Type B pancreatic cell (in vitro differentiated cells): ENCODE results near the gene TSPAN2. TPM values are rescaled to one million over a fixed set of nuclear protein-coding genes. Genes with fewer than 3 reads are reported as not detected.

Experiments
- DNase-seq: peaks from one replicate; pipeline ENCODE4 v3.0.0; 2021; ENCODE audit warnings: mixed read lengths; ENCODE audit not compliant: unreplicated experiment; ENCODE audit errors: extremely low spot score
- H3K27ac Mint-ChIP-seq: 2 replicates; pipeline ENCODE4 v1.8.0; 2021; ENCODE audit warnings: mild to moderate bottlenecking, mixed read lengths
- H3K27me3 Mint-ChIP-seq: 2 replicates; pipeline ENCODE4 v1.8.0; 2021; ENCODE audit warnings: mixed read lengths
- H3K36me3 Mint-ChIP-seq: 2 replicates; pipeline ENCODE4 v1.8.0; 2021; ENCODE audit warnings: mixed read lengths
- H3K4me1 Mint-ChIP-seq: one replicate; pipeline ENCODE4 v1.8.0; 2021; ENCODE audit warnings: mixed read lengths; ENCODE audit not compliant: unreplicated experiment
- H3K4me3 Mint-ChIP-seq: 2 replicates; pipeline ENCODE4 v1.8.0; 2021; ENCODE audit warnings: mild to moderate bottlenecking, mixed read lengths
- H3K9me3 Mint-ChIP-seq: 2 replicates; pipeline ENCODE4 v1.8.0; 2021; ENCODE audit warnings: mixed read lengths
- total RNA-seq: library from RNA; stranded (reverse); gene quantifications from 2 replicates; pipeline ENCODE4 v1.2.1, GENCODE V29; 2021; ENCODE audit warnings: low replicate concordance
- TF ChIP-seq, protein P1 (sequence below): fragments of 200-600 bp; sonication (generic); conservative IDR thresholded peaks from 2 replicates; pipeline ENCODE4 v1.5.0; 2021; ENCODE audit warnings: antibody characterized with exemption, mild to moderate bottlenecking

TSPAN2 gene
- total RNA-seq, 1 donor from 2014 or later = 29.6 TPM

DNA sequence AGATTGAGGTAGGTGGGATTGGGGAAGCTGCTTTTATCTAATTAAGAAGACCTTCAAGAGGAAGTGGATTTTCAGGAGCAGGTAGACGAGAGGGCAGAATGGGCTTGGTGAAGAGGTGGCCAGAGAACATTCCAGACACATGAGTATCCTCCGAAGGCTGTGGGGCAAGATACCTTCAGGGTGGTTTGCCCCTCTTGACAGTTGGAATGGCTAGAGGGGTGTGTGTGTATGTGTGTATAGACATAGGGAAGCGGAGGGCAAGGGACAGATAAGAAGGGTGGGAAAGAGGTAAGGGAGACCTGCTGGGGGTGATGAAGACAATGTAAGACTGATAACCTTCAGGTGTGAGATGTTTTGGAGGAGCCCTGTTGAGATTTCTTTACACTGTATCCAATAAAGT is 46.8 kb upstream of the TSPAN2 start:
- Mint-ChIP-seq H3K9me3 (no peaks in the 10 kb centered on the region), H3K27ac (no peak overlapping the region), H3K36me3 (no peaks in the 10 kb centered on the region), H3K4me1 (peaks cover 5% of the 10 kb centered on the region), H3K4me3 (no peak overlapping the region), H3K27me3 (peaks cover 27% of the 10 kb centered on the region)
- DNase-seq = no peak
- TF ChIP-seq, protein P1, sequence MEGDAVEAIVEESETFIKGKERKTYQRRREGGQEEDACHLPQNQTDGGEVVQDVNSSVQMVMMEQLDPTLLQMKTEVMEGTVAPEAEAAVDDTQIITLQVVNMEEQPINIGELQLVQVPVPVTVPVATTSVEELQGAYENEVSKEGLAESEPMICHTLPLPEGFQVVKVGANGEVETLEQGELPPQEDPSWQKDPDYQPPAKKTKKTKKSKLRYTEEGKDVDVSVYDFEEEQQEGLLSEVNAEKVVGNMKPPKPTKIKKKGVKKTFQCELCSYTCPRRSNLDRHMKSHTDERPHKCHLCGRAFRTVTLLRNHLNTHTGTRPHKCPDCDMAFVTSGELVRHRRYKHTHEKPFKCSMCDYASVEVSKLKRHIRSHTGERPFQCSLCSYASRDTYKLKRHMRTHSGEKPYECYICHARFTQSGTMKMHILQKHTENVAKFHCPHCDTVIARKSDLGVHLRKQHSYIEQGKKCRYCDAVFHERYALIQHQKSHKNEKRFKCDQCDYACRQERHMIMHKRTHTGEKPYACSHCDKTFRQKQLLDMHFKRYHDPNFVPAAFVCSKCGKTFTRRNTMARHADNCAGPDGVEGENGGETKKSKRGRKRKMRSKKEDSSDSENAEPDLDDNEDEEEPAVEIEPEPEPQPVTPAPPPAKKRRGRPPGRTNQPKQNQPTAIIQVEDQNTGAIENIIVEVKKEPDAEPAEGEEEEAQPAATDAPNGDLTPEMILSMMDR = no peak

- no peak for DNase-seq
- Mint-ChIP-seq H3K36me3 (no peaks in the 10 kb centered on the region), H3K4me3 (no peak overlapping the region), H3K4me1 (peaks cover 5% of the 10 kb centered on the region), H3K27me3 (peaks cover 27% of the 10 kb centered on the region), H3K9me3 (no peaks in the 10 kb centered on the region), H3K27ac (no peak overlapping the region)
- TF ChIP-seq, protein P1 = no peak
These were observed 46.4 kb upstream of the TSPAN2 start for GRCh38 chr1:115135681-115136080.

- TF ChIP-seq, protein P1 = no peak
- Mint-ChIP-seq H3K4me3 (no peak overlapping the region), H3K4me1 (peaks cover 5% of the 10 kb centered on the region), H3K36me3 (no peaks in the 10 kb centered on the region), H3K27ac (no peak overlapping the region), H3K9me3 (no peaks in the 10 kb centered on the region), H3K27me3 (peaks cover 27% of the 10 kb centered on the region)
- DNase-seq = no peak
These were observed 45.7 kb upstream of the TSPAN2 start for GRCh38 chr1:115134850-115135480.

- Mint-ChIP-seq H3K36me3 (no peaks in the 10 kb centered on the region), H3K27me3 (peaks cover 27% of the 10 kb centered on the region), H3K4me3 (no peak overlapping the region), H3K4me1 (peaks cover 5% of the 10 kb centered on the region), H3K27ac (no peak overlapping the region), H3K9me3 (no peaks in the 10 kb centered on the region)
- TF ChIP-seq, protein P1 = no peak
- no peak for DNase-seq
These were observed 44.9 kb upstream of the TSPAN2 start for GRCh38 chr1:115134231-115134630.

- Mint-ChIP-seq H3K4me1 (no peaks in the 10 kb centered on the region), H3K9me3 (no peaks in the 10 kb centered on the region)
These were observed 44.1 kb upstream of the TSPAN2 start for GRCh38 chr1:115133440-115133839.

More at GRCh38 chr1:115133440-115133839, 44.1 kb upstream of the TSPAN2 start:
- TF ChIP-seq, protein P1 = no peak
- H3K27ac Mint-ChIP-seq = no peak overlapping the region
- no peak for DNase-seq
- H3K4me3 Mint-ChIP-seq = no peak overlapping the region
- H3K36me3 Mint-ChIP-seq = no peaks in the 10 kb centered on the region
- peaks cover 22% of the 10 kb centered on the region for H3K27me3 Mint-ChIP-seq
